Esophagus squamous epithelium (tissue), 5 donors: ENCODE results near the gene CEMIP. TPM values are rescaled to one million over a fixed set of nuclear protein-coding genes. Genes with fewer than 3 reads are reported as not detected.

Experiments
- DNase-seq: peaks from one replicate; lab custom pipeline; 2025; lab: John Stamatoyannopoulos, UW
- H3K27ac ChIP-seq, 4 donors: fragments of 200-600 bp; sonication (generic); one replicate each; pipeline ENCODE4 v1.5.1; 2016 to 2019; ENCODE audit warnings: mild to moderate bottlenecking in 1 of 4
- H3K27me3 ChIP-seq, 4 donors: fragments of 200-600 bp; sonication (generic); 1 replicate in 3 of 4; 2 replicates in 1 of 4; pipeline versions ENCODE4 v1.5.1 to v1.6.0; 2017 to 2021; ENCODE audit warnings: antibody characterized with exemption in 1 of 4
- H3K36me3 ChIP-seq, 3 donors: fragments of 200-600 bp; sonication (generic); one replicate each; pipeline ENCODE4 v1.5.1; 2016 to 2019
- H3K4me1 ChIP-seq, 3 donors: fragments of 200-600 bp; sonication (generic); one replicate each; pipeline ENCODE4 v1.5.1; 2017 to 2019
- H3K4me3 ChIP-seq, 4 donors: fragments of 200-600 bp; sonication (generic); 1 replicate in 3 of 4; 2 replicates in 1 of 4; pipeline ENCODE4 v1.5.1; 2016 to 2019; ENCODE audit warnings: mild to moderate bottlenecking in 2 of 4, moderate library complexity in 1 of 4
- H3K9me3 ChIP-seq, 3 donors: fragments of 200-600 bp; sonication (generic); one replicate each; pipeline ENCODE4 v1.5.1; 2016 to 2019
- CTCF ChIP-seq, 6 experiments: fragments of 450-650 bp in 4 of 6; fragments of 200-600 bp in 2 of 6; sonication (generic) in 2 of 6; IDR thresholded peaks; one replicate each; pipeline ENCODE4 v1.5.1; 2016 to 2019; ENCODE audit warnings: antibody characterized with exemption in 6 of 6, mild to moderate bottlenecking in 4 of 6, moderate library complexity in 4 of 6
- POLR2A ChIP-seq, 4 donors: fragments of 450-650 bp; IDR thresholded peaks; one replicate each; pipeline ENCODE4 v1.6.1; 2017; ENCODE audit warnings: antibody characterized with exemption in 4 of 4, mild to moderate bottlenecking in 4 of 4, moderate library complexity in 3 of 4
- WGBS, 2 donors: methylation state at CpG; one replicate each; pipeline ENCODE4 v1.1.5; 2018; 5-methylcytosine and 5-hydroxymethylcytosine counted together
- intact Hi-C: fragments of 100-400 bp; cut with DNase I; formaldehyde crosslinking; loops from one replicate; pipeline ENCODE4 v1.15.0; 2022
- total RNA-seq, 4 donors: library from RNA; depleted of rRNA; stranded (reverse); fragments of >200 nt; gene quantifications; one replicate each; pipeline ENCODE4 v1.1.0, GENCODE V29; 2016
- donor health status: DM: yes; HTN: yes; CAD: no.

The CEMIP gene
- total RNA-seq, 4 donors from 2014 or later = 2.8 to 13.5 (median 7.6) TPM

DNA sequence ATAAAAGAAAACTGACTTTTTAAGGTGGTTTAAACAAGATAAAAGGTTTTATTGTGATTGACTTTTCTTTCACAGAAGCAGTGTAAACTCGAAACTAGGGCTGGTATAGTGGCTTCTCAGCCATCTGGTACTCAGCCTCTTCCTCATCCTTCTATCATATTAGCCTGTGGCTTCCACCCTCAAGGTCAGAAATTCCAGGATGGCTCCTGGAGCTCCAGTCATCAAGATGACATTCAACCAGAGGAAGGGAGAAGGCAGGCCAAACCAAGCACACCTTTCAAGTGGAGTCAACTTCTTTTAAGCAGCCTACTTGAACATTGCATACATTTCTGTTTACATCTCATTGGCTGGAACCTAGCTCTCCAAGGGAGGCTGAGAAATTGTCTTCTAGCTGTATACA, 211.8 kb downstream of the CEMIP start:
- Histone ChIP-seq H3K4me3 (no peak overlapping the region), H3K4me1 (peaks cover 24 to 60% (median 37%) of the 10 kb centered on the region in 3 donors), H3K27ac (peak overlapping the region; percentile 91 to 95 (median 92)), H3K36me3 (peaks cover 0 to 3% (median 0%) of the 10 kb centered on the region in 3 donors), H3K9me3 (no peaks in the 10 kb centered on the region), H3K27me3 (no peaks in the 10 kb centered on the region)
- WGBS, 2 donors = 54 to 73% methylated on average over 1 of the region's 1 CpG
- DNase-seq = no peak
- TF ChIP-seq POLR2A (IDR thresholded peaks at IDR 0.05) = no peak
- TF ChIP-seq CTCF (IDR thresholded peaks at IDR 0.05) = no peak
- intact Hi-C loops = no loop called here

GRCh38 chr15:80991421-80991820, 212.3 kb downstream of the CEMIP start:
- TF ChIP-seq POLR2A (IDR thresholded peaks at IDR 0.05) (no peak), CTCF (IDR thresholded peaks at IDR 0.05) (peak in 1 of 6 experiments; percentile 3)
- WGBS, 2 donors = 48 to 52% methylated on average over 5 of the region's 5 CpGs
- intact Hi-C loops = no loop called here
- no peak for DNase-seq
- H3K4me3 ChIP-seq = no peak overlapping the region
- no peaks in the 10 kb centered on the region for H3K27me3 ChIP-seq
- no peaks in the 10 kb centered on the region for H3K36me3 ChIP-seq
- H3K9me3 ChIP-seq = no peaks in the 10 kb centered on the region
- H3K4me1 ChIP-seq = peaks cover 22 to 55% (median 37%) of the 10 kb centered on the region in 3 donors
- H3K27ac ChIP-seq = peak overlapping the region; percentile 91 to 95 (median 92)

DNA sequence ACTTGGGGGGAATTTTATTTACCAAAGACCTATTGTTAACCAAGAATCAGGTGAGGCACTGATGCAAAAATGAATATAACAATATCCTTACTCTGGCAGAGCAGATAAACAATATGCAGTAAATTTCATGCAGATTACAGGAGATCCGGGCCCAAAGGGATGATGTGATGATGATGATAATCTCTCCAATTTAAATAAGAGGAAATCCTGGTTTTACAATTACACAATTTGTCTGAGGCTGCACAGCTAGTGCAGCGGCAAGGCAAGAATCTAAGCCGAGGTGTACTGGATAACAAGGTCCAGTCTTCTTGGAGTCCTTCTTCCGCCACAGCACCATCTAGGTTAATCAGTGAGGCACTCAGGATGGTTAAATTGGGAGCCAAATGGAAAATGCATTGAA, 212.8 kb downstream of the CEMIP start:
- no peak overlapping the region for H3K4me3 ChIP-seq
- peak overlapping the region; percentile 7 to 95 (median 91) for H3K27ac ChIP-seq
- H3K27me3 ChIP-seq = no peaks in the 10 kb centered on the region
- DNase-seq = no peak
- peaks cover 16 to 49% (median 35%) of the 10 kb centered on the region in 3 donors for H3K4me1 ChIP-seq
- no peaks in the 10 kb centered on the region for H3K36me3 ChIP-seq
- intact Hi-C loops = no loop called here
- H3K9me3 ChIP-seq = no peaks in the 10 kb centered on the region
- 67 to 74% methylated on average over 4 of the region's 4 CpGs for WGBS, 2 donors
- no peak for TF ChIP-seq POLR2A (IDR thresholded peaks at IDR 0.05)

GRCh38 chr15:80992441-80992840, 213.3 kb downstream of the CEMIP start:
- Histone ChIP-seq H3K9me3 (no peaks in the 10 kb centered on the region), H3K4me1 (peaks cover 16 to 49% (median 32%) of the 10 kb centered on the region in 3 donors), H3K27me3 (no peaks in the 10 kb centered on the region), H3K27ac (peak overlapping the region; percentile 7 to 95 (median 91)), H3K4me3 (no peak overlapping the region), H3K36me3 (no peaks in the 10 kb centered on the region)
- intact Hi-C loops = no loop called here
- TF ChIP-seq CTCF (IDR thresholded peaks at IDR 0.05) = no peak
- TF ChIP-seq POLR2A (IDR thresholded peaks at IDR 0.05) = no peak
- WGBS, 2 donors = 83 to 95% methylated on average over 1 of the region's 1 CpG
- no peak for DNase-seq

GRCh38 chr15:80996247-80996646, 217.1 kb downstream of the CEMIP start:
- Histone ChIP-seq H3K4me1 (peaks cover under 1 to 47% (median 10%) of the 10 kb centered on the region in 3 donors), H3K4me3 (no peak overlapping the region), H3K27me3 (no peaks in the 10 kb centered on the region), H3K27ac (no peak overlapping the region), H3K9me3 (no peaks in the 10 kb centered on the region), H3K36me3 (no peaks in the 10 kb centered on the region)
- no peak for TF ChIP-seq POLR2A (IDR thresholded peaks at IDR 0.05)
- peak in 5 of 6 experiments; percentile 11 to 56 (median 30) for TF ChIP-seq CTCF (IDR thresholded peaks at IDR 0.05)
- intact Hi-C loops = no loop called here
- 94% methylated on average over 1 of the region's 1 CpG for WGBS, 2 donors
- no peak for DNase-seq
